HG02798 (cell line): Measurements from ENCODE around the gene ADCY9.
A peak's percentile ranks its signal among the peaks of the same experiment; 100 is the strongest.

Source experiments
- ATAC-seq: cut with Tn5 transposase; IDR thresholded peaks from one replicate; pipeline ENCODE4 v1.9.1; 2021; ENCODE audit warnings: mild to moderate bottlenecking; ENCODE audit not compliant: unreplicated experiment, poor library complexity

The ADCY9 gene

GRCh38 chr16:4124535-4125294 lies 8.5 kb upstream of the ADCY9 start:
- no peak for ATAC-seq

GRCh38 chr16:4123616-4124300 lies 7.5 kb upstream of the ADCY9 start:
- no peak for ATAC-seq

DNA sequence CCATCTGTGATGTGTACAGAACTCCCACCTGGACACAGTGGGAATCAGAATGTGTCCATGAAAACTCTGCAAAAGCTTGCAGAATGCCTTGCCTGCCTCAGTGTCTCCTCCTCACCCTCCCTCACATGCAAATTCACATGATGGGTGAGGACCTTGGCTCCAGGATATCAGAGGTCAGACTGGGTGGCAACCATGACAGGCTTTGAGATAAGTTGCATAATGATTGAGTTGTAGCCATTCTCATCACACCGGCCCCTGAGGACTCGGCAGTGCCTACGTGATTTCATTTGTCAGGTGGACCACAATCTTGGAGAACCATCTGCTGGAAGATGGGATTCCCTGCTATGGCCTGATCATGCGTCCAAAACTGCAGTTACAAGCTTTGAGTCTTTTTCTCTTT lies 3.9 kb upstream of the ADCY9 start:
- ATAC-seq: no peak

- ATAC-seq: no peak
Measured at GRCh38 chr16:4117250-4117578, 972 bp upstream of the ADCY9 start.

DNA sequence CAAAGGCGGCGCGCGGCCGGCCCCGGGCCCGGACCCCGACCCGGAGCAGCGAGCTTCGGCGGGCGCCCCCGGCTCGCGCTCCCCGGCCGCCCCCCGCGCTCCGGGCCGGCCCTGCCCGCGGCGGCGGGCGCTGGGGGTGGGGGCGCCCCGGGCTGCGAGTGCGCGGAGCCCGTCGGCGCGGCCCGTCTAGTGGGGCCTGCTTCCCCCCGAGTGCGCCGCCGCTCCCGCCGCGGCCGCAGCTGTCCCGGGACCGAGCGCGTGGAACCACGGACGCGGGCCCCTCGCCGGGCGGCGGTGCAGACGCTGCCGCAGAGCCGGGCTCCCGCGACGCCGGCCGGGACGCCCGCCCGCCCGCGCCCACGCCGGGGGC lies 308 bp downstream of the ADCY9 start:
- ATAC-seq: no peak

GRCh38 chr16:4115209-4115948 lies 863 bp downstream of the ADCY9 start:
- peak; percentile 26 for ATAC-seq

DNA sequence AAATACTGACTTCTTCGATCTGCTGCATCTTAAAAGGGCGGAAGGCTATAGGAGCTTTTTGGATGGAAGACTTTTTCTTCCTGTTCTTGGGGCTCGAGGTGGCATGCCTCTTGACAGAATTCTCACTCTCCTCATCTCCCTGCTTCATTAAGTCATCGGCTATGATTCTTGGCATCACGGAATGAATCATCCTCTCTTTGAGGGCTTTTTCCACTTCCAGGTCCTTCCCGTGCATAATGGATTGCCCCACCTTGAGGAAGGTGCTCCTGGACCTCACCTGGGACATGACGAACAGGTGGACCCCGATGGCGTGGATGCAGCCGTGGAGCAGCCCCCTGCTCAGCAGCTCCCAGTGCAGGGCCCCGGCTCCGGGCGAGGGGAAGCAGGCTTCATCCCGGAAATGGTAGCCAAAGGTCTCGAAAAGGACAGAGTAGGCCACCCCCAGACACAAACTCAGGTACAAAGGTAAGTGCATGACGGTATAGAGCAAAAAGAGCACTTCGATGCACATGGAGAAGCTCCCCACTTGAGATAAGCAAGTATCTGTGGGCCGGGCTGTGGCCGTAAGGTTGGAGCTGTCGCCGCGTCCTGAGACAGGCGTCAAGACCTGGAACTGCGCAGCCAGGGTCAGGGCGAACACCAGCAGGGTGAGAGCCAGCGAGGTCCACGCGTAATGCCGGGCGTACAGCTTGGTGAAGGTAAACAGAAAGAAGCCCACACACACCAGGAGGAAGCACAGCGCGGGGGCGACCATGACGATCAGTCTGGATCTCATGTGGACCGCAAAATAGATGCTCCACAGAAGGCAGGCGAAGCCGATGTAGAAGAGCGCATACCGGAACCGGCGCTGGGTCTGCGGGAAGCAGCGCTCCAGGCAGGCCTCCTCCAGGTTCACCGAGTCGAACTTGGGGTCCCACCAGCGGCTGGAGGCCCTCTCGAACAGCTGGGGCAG lies 1.7 kb downstream of the ADCY9 start:
- no peak for ATAC-seq

DNA sequence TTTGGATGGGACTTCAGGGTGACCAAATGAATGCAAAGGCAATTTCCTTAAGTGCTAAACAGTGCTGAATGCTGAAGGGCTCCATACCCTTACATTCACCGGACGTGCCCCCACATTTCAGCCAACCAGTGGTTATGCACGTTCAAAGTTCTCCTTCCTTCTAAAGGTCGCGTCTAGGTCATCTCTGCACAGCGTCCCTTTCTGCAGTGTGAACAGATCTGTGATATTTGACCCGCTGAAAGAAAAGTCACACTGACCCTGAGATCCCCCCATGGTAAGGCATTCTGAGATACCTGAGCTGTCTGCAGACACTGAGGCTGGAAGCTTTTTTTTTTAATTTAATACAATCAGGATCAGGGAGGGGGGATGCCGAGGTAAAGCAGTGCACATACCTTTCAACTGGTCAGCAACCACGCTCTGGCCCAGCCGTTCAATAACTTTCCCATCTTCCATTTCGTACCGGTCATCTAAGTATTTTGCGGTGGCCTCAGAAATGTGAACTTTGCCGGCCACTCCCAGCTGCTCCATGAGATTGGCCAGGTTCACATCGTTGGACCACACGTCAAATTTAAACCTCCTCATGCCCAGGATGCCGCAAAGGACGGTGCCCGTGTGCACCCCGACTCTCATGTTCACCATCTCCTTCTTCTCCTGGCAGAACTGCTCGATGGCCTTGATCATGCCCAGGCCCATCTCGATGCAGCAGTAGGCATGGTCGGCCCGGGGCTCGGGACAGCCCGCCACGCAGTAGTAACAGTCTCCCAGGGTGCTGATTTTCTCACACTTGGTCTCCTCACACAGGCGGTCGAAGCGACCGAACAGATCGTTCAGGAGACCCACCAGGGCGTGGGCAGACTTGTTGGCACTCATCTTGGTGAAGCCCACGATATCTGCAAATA lies 2.6 kb downstream of the ADCY9 start:
- no peak for ATAC-seq

DNA sequence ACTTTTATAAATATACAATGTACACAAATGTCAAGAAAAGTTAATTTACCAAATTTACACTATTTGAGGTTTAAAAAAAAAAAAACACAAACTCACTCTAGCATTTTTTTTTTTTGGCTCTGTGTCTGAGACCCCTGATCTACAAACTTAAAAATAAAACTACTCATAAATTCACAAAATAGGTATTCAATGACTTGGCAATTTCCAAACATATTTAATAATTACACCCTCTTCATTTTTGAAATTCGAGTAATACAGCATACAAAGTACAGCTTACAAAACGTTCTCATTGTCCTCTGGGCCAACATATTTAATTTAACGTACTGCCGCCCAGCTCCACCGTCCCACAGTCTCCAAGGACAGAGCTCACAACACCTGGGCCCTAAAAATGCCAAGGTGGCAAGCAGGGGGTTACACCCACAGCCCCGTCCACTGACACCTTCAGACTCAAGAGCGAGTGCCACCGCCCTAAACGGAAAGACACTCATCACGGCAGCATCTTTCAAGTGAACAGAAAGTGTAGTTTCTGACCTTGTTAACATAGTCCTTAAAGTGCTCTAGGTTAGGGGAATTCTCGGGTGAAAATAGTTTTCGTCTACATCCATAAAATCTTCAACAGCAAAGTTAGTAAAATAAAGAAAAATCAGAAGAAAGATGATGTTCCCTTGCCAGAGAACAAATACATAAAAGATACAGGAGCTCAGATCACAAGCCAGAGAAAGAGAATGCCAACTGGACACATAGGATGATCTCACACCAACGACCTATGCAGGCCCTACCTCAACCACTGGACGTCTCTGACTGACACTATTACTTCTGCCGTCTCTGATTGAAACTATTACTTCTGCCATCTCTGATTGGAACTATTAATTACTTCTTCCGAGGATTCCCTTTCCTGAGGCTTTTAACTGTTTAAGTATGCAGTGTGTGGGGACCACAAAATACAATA lies 4.2 kb downstream of the ADCY9 start:
- no peak for ATAC-seq

GRCh38 chr16:4110680-4111079 lies 5.6 kb downstream of the ADCY9 start:
- no peak for ATAC-seq

GRCh38 chr16:4110065-4110464 lies 6.2 kb downstream of the ADCY9 start:
- no peak for ATAC-seq

GRCh38 chr16:4109250-4109736 lies 6.9 kb downstream of the ADCY9 start:
- no peak for ATAC-seq

DNA sequence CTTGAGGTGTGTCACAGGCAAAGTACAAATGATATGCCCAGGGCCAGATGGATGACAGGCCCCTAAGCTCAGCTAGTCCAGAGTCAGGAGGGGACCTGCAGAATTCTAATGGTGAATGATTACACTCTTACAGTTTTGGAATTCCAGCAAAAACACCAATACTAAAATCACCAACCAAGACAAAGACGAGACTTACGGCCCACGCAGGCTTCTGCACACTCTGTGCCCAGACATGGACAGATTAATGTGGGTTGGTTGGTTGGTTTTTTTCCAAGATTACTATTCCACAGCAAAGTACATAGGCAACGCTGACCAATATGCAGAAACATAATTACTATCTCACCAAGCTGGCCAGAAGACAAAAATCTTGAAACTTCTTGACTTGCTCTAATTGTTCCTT lies 9.7 kb downstream of the ADCY9 start:
- no peak for ATAC-seq

GRCh38 chr16:4105848-4106247 lies 10.4 kb downstream of the ADCY9 start:
- no peak for ATAC-seq

DNA sequence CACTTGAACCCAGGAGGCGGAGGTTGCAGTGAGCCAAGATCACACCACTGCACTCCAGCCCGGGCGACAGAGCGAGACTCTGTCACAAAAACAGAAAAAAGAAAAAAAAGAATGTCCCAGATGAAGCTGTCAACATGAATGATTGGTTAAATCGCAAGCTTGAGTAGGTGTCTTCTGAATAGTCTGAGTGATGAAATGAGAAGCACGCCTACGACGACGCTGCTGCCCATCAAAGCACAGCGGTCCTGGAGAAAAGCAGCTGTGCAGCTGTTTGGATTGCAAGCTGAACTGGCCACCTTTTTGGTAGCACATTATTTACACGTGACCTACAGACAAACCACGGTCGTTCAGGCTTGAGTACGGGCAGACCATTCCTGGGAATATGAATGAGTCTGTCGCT lies 12.5 kb downstream of the ADCY9 start:
- no peak for ATAC-seq

DNA sequence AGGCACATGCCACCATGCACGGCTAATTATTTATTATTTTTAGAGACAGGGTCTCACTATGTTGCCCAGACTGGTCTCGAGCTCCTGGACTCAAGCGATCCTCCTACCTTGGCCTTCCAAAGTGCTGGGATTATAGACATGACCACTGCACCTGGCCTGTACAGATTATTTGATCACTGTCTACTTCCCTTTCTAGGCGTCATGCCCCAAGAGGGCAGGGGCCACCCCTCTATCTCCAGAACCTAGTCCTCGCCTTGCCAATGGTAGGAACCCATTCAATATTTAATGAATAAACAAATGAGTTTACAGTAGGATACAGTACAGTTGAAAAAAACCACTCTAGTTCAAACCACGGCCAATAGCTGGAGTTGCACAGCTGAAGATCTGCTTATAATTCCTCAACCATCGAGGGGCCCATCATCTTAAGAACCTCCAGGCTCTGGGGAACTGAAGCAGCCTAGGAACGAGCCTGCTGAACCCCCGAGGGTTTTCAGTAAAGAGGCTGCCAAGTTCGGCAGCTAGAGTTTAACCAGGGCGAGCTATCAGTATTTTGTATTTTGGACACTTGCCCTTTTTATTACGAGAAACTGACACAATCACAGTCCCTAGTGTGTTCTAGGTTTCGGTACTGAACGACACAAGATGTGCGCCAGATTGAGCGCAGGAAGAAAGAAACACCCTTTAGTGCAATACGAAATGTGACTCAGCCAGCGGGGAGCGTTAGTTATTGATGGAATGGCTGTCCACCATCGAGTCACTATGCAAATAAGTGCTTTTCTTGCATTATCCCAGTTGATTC lies 14.6 kb downstream of the ADCY9 start:
- no peak for ATAC-seq

DNA sequence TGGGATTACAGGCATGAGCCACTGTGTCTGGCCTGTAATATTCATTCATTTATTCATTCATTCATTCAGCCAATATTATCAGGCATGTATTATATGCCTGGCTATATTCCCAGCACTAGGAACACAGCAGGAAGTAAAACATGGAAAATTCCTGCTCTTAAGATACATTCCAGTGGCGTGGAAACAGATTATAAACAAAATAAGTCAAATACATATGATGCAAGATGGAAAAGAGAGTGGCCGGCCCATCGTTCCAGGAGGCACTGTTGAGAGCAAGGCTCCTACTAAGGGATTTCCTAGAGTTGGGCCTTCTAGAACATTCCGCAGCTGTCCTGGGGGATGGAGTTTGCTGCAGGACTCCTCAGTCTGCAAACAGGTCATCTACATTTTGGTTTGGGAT lies 17.7 kb downstream of the ADCY9 start:
- ATAC-seq: no peak
